DOHH2 (cell line): ENCODE results near the gene MAGI1.

Experiments used
- H3F3A ChIP-seq: fragments of 200-600 bp; sonication (generic), shearing (Covaris generic); 2 replicates; pipeline ENCODE4 v1.6.0; 2016; ENCODE audit warnings: antibody characterized with exemption, mild to moderate bottlenecking; ENCODE audit not compliant: control insufficient read depth, insufficient read depth
- H3K27ac ChIP-seq: fragments of 200-600 bp; sonication (generic); 2 replicates; pipeline ENCODE4 v1.5.1; 2014; ENCODE audit warnings: low read depth, mild to moderate bottlenecking, low read length, moderate library complexity
- H3K27me3 ChIP-seq: fragments of 200-600 bp; sonication (generic); 2 replicates; pipeline ENCODE4 v1.6.1; 2014; ENCODE audit warnings: mild to moderate bottlenecking, low read length, mixed read lengths; ENCODE audit not compliant: control insufficient read depth
- H3K36me3 ChIP-seq: fragments of 200-600 bp; sonication (generic); 2 replicates; pipeline ENCODE4 v1.6.1; 2014; ENCODE audit warnings: mild to moderate bottlenecking, low read length, moderate library complexity, mixed read lengths; ENCODE audit not compliant: control insufficient read depth
- H3K4me1 ChIP-seq: fragments of 200-600 bp; sonication (generic); 2 replicates; pipeline ENCODE4 v1.6.1; 2014; ENCODE audit warnings: mild to moderate bottlenecking, low read length, mixed read lengths; ENCODE audit not compliant: control insufficient read depth
- H3K4me2 ChIP-seq: fragments of 200-600 bp; sonication (generic); 2 replicates; pipeline ENCODE4 v1.6.0; 2014; ENCODE audit warnings: mild to moderate bottlenecking, low read length, moderate library complexity
- H3K4me3 ChIP-seq: fragments of 200-600 bp; sonication (generic); 2 replicates; pipeline ENCODE4 v1.5.1; 2014; ENCODE audit warnings: mild to moderate bottlenecking, low read length, mixed read lengths
- H3K79me2 ChIP-seq: fragments of 200-600 bp; sonication (generic); 2 replicates; pipeline ENCODE4 v1.6.1; 2014; ENCODE audit warnings: mild to moderate bottlenecking, low read length, mixed read lengths; ENCODE audit not compliant: control insufficient read depth
- H3K9me2 ChIP-seq: fragments of 200-600 bp; sonication (generic); replicated peaks from 2 replicates; pipeline ENCODE4 v1.6.1; 2014; ENCODE audit warnings: mild to moderate bottlenecking, low read length, mixed read lengths; ENCODE audit not compliant: control insufficient read depth
- H3K9me3 ChIP-seq: fragments of 200-600 bp; sonication (generic); 2 replicates; pipeline ENCODE4 v1.6.1; 2014; ENCODE audit warnings: antibody characterized with exemption, low read length, mixed read lengths; ENCODE audit not compliant: control insufficient read depth, insufficient read depth
- H4K20me1 ChIP-seq: fragments of 200-600 bp; sonication (generic); 2 replicates; pipeline ENCODE4 v1.6.0; 2014; ENCODE audit warnings: low read depth, mild to moderate bottlenecking, antibody characterized with exemption, low read length, moderate library complexity; ENCODE audit not compliant: control insufficient read depth, insufficient read depth
- EZH2phosphoT487 ChIP-seq: fragments of 200-600 bp; sonication (generic); IDR thresholded peaks from 2 replicates; pipeline ENCODE4 v1.6.1; 2017; ENCODE audit warnings: borderline replicate concordance, mild to moderate bottlenecking, antibody characterized with exemption, low read length, moderate library complexity, mixed read lengths
- TF ChIP-seq, protein P1 (sequence below): fragments of 200-600 bp; sonication (generic); IDR thresholded peaks from one replicate; pipeline ENCODE4 v1.5.1; 2014; ENCODE audit warnings: antibody characterized with exemption, mild to moderate bottlenecking, low read depth, low read length; ENCODE audit not compliant: poor library complexity, severe bottlenecking

MAGI1 gene

DNA sequence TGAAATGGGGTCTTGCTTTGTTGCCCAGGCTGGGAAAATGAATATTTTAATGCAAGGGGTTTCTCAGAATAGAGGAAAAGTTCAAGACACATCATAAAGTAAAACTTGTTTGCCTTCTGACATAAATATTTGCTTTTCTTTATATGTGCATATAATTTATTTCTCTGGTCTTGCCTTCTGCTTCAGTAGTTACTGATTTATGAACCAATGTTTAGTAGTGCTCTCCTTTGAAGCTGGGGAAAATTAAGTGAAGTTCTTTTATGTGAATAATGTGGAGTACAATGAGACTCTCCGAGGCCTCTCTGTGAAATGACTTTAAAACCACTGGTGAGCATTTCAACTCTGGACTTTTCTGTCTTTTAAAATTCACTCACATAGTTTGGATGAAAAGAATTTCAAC is 55.6 kb downstream of the MAGI1 start:
- TF ChIP-seq EZH2phosphoT487 = no peak
- TF ChIP-seq, protein P1, sequence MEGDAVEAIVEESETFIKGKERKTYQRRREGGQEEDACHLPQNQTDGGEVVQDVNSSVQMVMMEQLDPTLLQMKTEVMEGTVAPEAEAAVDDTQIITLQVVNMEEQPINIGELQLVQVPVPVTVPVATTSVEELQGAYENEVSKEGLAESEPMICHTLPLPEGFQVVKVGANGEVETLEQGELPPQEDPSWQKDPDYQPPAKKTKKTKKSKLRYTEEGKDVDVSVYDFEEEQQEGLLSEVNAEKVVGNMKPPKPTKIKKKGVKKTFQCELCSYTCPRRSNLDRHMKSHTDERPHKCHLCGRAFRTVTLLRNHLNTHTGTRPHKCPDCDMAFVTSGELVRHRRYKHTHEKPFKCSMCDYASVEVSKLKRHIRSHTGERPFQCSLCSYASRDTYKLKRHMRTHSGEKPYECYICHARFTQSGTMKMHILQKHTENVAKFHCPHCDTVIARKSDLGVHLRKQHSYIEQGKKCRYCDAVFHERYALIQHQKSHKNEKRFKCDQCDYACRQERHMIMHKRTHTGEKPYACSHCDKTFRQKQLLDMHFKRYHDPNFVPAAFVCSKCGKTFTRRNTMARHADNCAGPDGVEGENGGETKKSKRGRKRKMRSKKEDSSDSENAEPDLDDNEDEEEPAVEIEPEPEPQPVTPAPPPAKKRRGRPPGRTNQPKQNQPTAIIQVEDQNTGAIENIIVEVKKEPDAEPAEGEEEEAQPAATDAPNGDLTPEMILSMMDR = no peak

DNA sequence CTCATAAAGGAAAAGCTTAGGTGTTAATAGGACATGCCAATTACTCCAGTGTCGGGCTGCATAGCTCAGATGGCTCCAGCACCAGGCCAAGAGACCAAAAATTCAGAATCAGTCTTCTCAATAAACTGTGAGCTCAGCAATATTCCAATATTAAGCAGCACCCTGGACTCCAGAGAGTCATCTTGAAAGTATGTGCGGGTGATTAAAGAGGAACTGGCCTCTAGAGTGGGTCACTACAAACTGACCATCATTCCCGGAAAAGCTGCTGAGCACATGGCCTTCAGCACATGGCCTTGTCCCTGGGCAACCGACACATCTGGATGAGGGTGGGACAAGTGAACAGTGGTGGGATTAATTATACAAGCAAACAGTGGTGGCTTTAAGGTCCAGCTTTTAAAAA is 59.0 kb downstream of the MAGI1 start:
- TF ChIP-seq, protein P1 = no peak
- no peak for TF ChIP-seq EZH2phosphoT487
- no peaks in the 10 kb centered on the region for H3K79me2 ChIP-seq

More for the DNA sequence above, 55.6 kb downstream of the MAGI1 start:
- no peaks in the 10 kb centered on the region for H3K4me1 ChIP-seq
- no peak overlapping the region for H3K4me3 ChIP-seq
- no peaks in the 10 kb centered on the region for H3K79me2 ChIP-seq
- no peaks in the 10 kb centered on the region for H4K20me1 ChIP-seq
- H3K9me3 ChIP-seq = no peaks in the 10 kb centered on the region
- H3K27ac ChIP-seq = no peak overlapping the region
- H3K9me2 ChIP-seq = no peaks in the 10 kb centered on the region
- H3K27me3 ChIP-seq = no peaks in the 10 kb centered on the region
- no peaks in the 10 kb centered on the region for H3F3A ChIP-seq
- no peak overlapping the region for H3K4me2 ChIP-seq
- H3K36me3 ChIP-seq = no peaks in the 10 kb centered on the region

DNA sequence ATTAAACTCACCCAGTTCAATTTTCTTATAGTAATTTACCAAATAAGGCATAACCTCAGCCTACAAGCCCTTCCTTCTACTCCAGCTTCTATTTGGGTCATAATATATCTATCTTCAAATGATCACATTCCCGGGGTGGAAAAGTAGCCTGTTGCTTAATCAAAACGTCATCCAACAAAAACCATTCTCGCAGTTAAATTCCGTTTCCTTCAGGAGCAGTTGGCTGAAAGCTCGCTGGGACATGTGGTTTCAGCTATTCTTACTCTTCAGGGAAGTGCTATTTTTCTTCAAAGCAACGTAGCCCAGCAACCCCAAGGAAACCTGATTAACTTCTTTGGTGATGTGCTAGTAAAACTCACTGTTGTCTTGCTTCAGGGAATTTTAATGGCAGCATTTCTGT is 59.6 kb downstream of the MAGI1 start:
- H3K9me3 ChIP-seq = no peaks in the 10 kb centered on the region
- no peaks in the 10 kb centered on the region for H3K79me2 ChIP-seq
- no peaks in the 10 kb centered on the region for H3K4me1 ChIP-seq
- TF ChIP-seq EZH2phosphoT487 = no peak
- TF ChIP-seq, protein P1 = no peak
- H3K9me2 ChIP-seq = no peaks in the 10 kb centered on the region
- no peak overlapping the region for H3K4me3 ChIP-seq
- no peaks in the 10 kb centered on the region for H4K20me1 ChIP-seq
- H3K36me3 ChIP-seq = no peaks in the 10 kb centered on the region
- H3F3A ChIP-seq = no peaks in the 10 kb centered on the region
- H3K27ac ChIP-seq = no peak overlapping the region
- no peaks in the 10 kb centered on the region for H3K27me3 ChIP-seq
- no peak overlapping the region for H3K4me2 ChIP-seq

More for the DNA sequence above, 59.0 kb downstream of the MAGI1 start:
- H3K36me3 ChIP-seq = no peaks in the 10 kb centered on the region
- H3K27ac ChIP-seq = no peak overlapping the region
- no peaks in the 10 kb centered on the region for H3K27me3 ChIP-seq
- no peak overlapping the region for H3K4me3 ChIP-seq
- no peaks in the 10 kb centered on the region for H3K4me1 ChIP-seq
- H3K4me2 ChIP-seq = no peak overlapping the region
- no peaks in the 10 kb centered on the region for H3K9me2 ChIP-seq
- no peaks in the 10 kb centered on the region for H3F3A ChIP-seq
- H4K20me1 ChIP-seq = no peaks in the 10 kb centered on the region
- H3K9me3 ChIP-seq = no peaks in the 10 kb centered on the region

DNA sequence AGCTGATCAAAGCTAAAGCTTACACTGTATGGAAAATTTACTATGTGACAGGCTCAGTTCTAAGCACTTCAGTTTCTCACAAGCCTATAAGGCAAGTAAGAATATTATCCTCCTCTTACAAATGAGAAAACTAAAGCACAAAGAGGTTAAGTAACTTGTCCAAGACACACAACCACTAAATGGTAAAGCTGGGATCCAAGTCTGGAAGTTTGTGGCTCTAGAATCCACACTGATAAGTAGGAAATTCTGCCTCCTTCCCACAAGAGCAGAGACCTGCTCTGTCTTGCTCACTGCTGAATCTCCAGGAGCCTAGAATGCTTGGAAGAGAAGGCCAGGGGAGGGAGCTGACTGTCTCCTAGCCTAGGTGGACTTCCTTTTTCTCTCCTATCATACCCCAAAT is 60.6 kb downstream of the MAGI1 start:
- Histone ChIP-seq H4K20me1 (no peaks in the 10 kb centered on the region), H3K4me2 (no peak overlapping the region), H3K79me2 (no peaks in the 10 kb centered on the region), H3K27me3 (no peaks in the 10 kb centered on the region), H3K4me1 (no peaks in the 10 kb centered on the region), H3K4me3 (no peak overlapping the region), H3K36me3 (no peaks in the 10 kb centered on the region), H3K27ac (no peak overlapping the region), H3K9me2 (no peaks in the 10 kb centered on the region), H3K9me3 (no peaks in the 10 kb centered on the region), H3F3A (no peaks in the 10 kb centered on the region)
- no peak for TF ChIP-seq EZH2phosphoT487
- TF ChIP-seq, protein P1 = no peak
